Fibroblast of the conjunctiva (primary cell): ENCODE results near the gene PRKG1.

Experiments used
- DNase-seq: peaks from one replicate; pipeline ENCODE4 v3.0.0-alpha.2; 2010; ENCODE audit warnings: low read depth

The PRKG1 gene

GRCh38 chr10:51806079-51806835 lies 732.0 kb downstream of the PRKG1 start:
- no peak for DNase-seq

DNA sequence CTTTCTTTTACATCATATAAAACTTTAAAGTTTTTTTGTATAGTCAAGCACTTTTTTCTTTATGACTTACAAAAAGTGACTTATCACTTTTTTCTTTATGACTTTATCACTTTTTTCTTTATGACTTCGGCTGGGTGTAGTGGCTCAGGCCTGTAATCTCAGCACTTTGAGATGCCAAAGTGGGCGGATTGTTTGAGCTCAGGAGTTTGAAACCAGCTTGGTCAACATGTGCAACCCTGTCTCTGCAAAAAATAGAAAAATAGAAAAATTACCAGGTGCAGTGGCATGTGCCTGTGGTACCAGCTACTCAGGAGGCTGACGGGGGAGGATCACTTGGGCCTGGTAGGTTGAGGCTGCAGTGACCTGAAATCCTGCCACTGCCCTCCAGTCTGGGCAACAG lies 733.9 kb downstream of the PRKG1 start:
- DNase-seq: no peak

GRCh38 chr10:51815723-51816122 lies 741.4 kb downstream of the PRKG1 start:
- no peak for DNase-seq

GRCh38 chr10:51821045-51821444 lies 746.8 kb downstream of the PRKG1 start:
- DNase-seq: no peak

DNA sequence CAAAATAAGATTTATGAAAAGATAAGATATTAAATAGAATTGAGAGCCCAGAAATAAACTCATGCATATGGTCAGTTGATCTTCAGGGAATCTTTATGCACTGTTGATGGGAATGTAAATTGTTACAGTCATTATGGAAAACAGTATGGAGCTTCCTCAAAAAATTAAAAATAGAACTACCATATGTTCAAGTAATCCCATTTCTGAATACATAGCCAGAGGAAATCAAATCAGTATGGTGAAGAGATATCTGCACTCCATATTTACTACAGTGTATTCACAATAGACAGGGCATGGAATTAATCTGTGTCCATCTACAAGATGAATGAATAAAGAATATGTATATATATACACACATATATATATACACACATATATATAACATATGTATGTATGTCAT lies 747.5 kb downstream of the PRKG1 start:
- DNase-seq: no peak

GRCh38 chr10:51832652-51833383 lies 758.5 kb downstream of the PRKG1 start:
- peak; percentile 13 for DNase-seq

GRCh38 chr10:51834548-51834947 lies 760.3 kb downstream of the PRKG1 start:
- DNase-seq: no peak

- DNase-seq: no peak
Measured at GRCh38 chr10:51838471-51838870, 764.2 kb downstream of the PRKG1 start.

DNA sequence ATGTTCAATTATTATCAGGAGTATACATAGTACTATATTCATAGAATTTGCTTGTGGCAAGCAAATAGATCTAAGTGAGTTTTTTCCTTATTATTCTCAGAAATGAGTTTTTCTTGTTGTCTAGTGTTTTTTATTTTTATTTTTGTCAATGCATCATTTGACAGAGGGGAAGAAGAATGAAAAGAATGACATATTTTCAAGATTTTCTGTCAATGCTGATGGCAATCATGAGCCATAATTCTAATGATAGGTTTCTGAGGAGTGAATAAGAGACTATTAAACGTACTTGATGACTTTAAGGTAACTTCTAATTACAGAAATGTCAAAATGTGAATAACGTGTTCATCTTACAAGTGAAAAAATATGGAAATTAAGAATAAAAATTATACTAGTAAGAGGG lies 769.7 kb downstream of the PRKG1 start:
- no peak for DNase-seq

GRCh38 chr10:51846856-51847506 lies 772.7 kb downstream of the PRKG1 start:
- no peak for DNase-seq

GRCh38 chr10:51852297-51852696 lies 778.0 kb downstream of the PRKG1 start:
- DNase-seq: no peak

DNA sequence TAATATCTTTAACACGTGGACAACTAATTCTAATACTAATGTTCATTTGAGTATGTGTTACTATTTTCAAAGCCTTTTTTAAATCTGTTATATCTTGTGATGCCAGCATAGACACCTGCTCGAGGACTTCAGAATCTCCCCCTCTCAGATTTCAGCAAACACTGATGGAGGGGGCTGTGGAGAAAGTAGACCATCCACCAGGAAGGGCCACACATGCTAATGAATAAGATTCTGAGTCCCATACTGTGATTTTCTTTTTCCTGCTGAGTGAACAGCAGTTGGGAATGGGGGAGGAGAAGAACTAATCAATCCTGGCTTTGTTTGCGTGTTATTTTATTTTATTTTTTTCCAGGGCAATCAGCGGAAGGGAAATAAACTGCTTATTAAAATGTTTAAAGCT lies 783.0 kb downstream of the PRKG1 start:
- no peak for DNase-seq

- DNase-seq: no peak
Measured at GRCh38 chr10:51860257-51860656, 786.0 kb downstream of the PRKG1 start.

DNA sequence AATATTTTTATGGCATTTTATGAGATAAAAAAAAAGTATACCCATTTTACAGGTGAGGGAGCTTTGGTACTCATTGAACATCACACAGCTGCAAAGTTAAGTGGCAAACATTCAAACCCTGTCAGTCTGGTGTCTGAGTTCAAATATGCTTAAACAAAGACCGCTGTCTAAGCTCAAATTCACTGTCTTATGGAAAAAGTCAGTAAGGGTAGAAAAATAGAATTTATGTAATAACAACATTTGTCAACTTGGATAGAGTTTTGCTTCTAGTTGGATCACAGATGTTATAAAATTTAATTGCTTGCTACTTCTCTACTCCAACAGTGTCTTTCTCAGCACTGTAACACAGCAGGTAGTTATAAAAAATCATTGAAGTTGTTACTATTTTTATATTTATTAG lies 786.8 kb downstream of the PRKG1 start:
- no peak for DNase-seq

DNA sequence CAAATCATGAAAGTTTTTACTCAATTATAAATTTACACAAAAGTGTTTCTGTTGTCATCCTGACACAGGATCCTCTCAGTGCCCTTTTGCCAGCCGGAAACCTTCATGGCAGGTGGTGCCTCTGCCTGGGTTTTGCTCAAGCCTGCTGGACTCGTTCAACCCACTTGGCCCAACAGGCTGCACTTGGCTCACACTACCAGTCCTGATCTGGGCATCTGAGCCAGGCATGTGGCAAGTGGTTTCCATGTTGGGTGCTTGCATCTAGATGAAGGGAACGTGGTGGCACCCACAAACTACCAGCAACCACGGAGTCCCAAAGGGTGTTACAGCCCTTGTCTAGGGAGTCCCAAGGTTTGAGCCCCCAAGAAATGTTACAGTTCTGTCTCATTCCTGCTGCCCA lies 787.4 kb downstream of the PRKG1 start:
- DNase-seq: no peak

- no peak for DNase-seq
Measured at GRCh38 chr10:51862149-51862548, 787.9 kb downstream of the PRKG1 start.

- peak; percentile 57 for DNase-seq
Measured at GRCh38 chr10:51867956-51868355, 793.7 kb downstream of the PRKG1 start.

- no peak for DNase-seq
Measured at GRCh38 chr10:51874131-51874530, 799.8 kb downstream of the PRKG1 start.

GRCh38 chr10:51875610-51876009 lies 801.3 kb downstream of the PRKG1 start:
- DNase-seq: no peak

DNA sequence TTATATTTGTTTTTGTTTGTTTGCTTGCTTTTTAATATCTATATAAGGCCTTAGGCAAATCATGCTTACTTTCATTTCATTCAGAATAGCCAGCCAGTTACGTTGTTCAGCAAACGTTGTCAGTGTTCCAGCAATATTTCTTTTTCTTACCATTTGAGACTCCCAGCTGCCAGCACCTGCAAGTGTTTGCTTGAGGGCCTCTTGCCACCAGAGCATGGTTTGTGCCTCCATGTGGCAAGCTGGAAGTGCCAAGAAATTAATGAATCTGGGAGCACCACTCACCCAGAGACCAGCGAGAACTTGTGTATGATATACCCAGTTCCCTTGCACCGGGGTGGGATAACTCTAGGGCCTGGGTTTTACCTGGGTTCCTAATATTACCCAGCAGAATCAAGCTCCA lies 802.2 kb downstream of the PRKG1 start:
- DNase-seq: no peak

DNA sequence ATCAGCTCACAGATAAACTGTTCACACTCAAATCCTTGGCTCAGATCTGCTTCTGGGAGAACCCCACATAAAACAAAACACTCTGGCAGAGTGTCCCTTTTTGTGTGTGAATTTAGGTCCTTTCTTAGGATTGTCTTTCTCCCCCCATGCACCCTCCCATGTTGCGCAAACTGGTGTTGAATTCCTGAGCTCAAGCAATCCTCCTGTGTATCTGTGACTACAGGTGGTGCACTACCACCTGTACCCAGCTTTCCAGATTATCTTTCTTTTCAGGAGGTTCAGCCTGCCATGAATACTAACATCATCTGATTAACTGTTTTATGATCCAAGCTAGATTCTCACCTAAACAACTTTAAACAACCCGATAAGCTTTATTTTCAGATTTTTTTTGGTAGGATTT lies 802.7 kb downstream of the PRKG1 start:
- DNase-seq: no peak

- DNase-seq: no peak
Measured at GRCh38 chr10:51877636-51878035, 803.3 kb downstream of the PRKG1 start.

GRCh38 chr10:51878695-51879094 lies 804.4 kb downstream of the PRKG1 start:
- DNase-seq: no peak
